Lower leg skin (tissue), 4 donors: ENCODE measurements around the gene TNIK. TPM values are rescaled to one million over a fixed set of nuclear protein-coding genes. Genes with fewer than 3 reads are reported as not detected.

ENCODE experiments used
- DNase-seq, 2 donors: peaks; one replicate each; pipeline ENCODE4 v3.0.0-alpha.2; 2019; ENCODE audit warnings: low spot score in 2 of 2
- H3K4me3 ChIP-seq: fragments of 200-600 bp; sonication (generic); 2 replicates; pipeline ENCODE4 v1.5.1; 2017; ENCODE audit warnings: mild to moderate bottlenecking, low read depth; ENCODE audit not compliant: poor library complexity, severe bottlenecking
- POLR2A ChIP-seq, 2 donors: fragments of 450-650 bp; IDR thresholded peaks; one replicate each; pipeline ENCODE4 v1.6.1; 2016 to 2017; ENCODE audit warnings: antibody characterized with exemption in 2 of 2, mild to moderate bottlenecking in 1 of 2, moderate library complexity in 1 of 2
- WGBS, 2 donors: methylation state at CpG; one replicate each; pipeline ENCODE4 v1.1.5; 2018; 5-methylcytosine and 5-hydroxymethylcytosine counted together
- intact Hi-C: fragments of 100-400 bp; cut with DNase I; formaldehyde crosslinking; loops from one replicate; pipeline ENCODE4 v1.15.0; 2023; ENCODE audit warnings: low total_unique reads
- total RNA-seq, 4 donors: library from RNA; depleted of rRNA; stranded (reverse); fragments of >200 nt; gene quantifications; one replicate each; pipeline ENCODE4 v1.1.0, GENCODE V29; 2016
- TF ChIP-seq, protein P1 (sequence below), 3 donors: fragments of 450-650 bp; IDR thresholded peaks; one replicate each; pipeline ENCODE4 v1.5.1; 2016; ENCODE audit warnings: antibody characterized with exemption in 3 of 3, mild to moderate bottlenecking in 3 of 3, moderate library complexity in 2 of 3

Gene TNIK
- total RNA-seq, 4 donors from 2014 or later, result 0.72 to 4.7 (median 2.4) TPM

DNA sequence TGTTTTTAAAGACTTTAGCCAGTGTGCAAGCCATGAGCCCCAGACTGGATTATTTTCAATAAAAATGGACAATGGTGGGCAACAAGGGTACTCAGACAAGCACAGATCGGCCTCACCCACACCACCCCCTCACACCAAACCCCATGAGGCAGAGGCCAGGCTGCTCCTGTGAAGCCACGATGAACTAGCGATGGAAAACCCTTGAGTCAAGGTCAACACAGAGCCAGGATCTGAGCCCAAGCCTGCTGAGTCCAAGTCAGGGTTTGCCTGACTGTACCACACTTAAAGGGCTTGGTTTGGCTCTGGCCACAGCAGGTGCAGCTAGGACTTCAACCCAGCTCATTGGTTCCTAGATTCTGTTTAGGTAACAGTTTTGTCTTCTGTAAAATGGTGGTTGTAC, 302.2 kb downstream of the TNIK start:
- WGBS, 2 donors, result 92 to 93% methylated on average over 3 of the region's 3 CpGs
- DNase-seq, result no peak
- intact Hi-C loops, result no loop called here
- H3K4me3 ChIP-seq, result no peak overlapping the region
- TF ChIP-seq POLR2A (IDR thresholded peaks at IDR 0.05), result no peak
- TF ChIP-seq, protein P1, sequence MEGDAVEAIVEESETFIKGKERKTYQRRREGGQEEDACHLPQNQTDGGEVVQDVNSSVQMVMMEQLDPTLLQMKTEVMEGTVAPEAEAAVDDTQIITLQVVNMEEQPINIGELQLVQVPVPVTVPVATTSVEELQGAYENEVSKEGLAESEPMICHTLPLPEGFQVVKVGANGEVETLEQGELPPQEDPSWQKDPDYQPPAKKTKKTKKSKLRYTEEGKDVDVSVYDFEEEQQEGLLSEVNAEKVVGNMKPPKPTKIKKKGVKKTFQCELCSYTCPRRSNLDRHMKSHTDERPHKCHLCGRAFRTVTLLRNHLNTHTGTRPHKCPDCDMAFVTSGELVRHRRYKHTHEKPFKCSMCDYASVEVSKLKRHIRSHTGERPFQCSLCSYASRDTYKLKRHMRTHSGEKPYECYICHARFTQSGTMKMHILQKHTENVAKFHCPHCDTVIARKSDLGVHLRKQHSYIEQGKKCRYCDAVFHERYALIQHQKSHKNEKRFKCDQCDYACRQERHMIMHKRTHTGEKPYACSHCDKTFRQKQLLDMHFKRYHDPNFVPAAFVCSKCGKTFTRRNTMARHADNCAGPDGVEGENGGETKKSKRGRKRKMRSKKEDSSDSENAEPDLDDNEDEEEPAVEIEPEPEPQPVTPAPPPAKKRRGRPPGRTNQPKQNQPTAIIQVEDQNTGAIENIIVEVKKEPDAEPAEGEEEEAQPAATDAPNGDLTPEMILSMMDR (IDR thresholded peaks at IDR 0.05), result no peak

DNA sequence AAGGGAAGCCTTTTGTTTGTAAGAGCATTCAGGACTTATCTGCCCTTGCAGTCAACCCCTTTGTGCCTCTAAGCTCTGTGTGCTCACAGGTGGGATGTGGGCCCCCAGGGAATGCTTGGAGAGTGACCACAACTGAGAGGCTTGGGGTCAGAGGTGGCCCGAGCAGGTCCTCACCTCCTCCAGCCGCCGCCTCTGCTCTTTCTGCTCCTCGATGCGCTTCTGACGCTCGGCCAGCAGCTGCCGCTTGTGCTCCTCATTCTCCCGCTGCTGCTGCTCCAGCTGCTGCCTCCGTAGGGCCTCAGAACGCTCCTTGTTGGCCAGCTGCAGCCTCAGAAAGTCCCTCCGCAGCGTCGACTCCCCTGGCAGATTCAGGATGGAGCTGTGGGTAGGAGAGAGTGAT, 302.9 kb downstream of the TNIK start:
- WGBS, 2 donors, result 82 to 86% methylated on average over 12 to 14 of the region's 14 CpGs
- intact Hi-C loops, result no loop called here

DNA sequence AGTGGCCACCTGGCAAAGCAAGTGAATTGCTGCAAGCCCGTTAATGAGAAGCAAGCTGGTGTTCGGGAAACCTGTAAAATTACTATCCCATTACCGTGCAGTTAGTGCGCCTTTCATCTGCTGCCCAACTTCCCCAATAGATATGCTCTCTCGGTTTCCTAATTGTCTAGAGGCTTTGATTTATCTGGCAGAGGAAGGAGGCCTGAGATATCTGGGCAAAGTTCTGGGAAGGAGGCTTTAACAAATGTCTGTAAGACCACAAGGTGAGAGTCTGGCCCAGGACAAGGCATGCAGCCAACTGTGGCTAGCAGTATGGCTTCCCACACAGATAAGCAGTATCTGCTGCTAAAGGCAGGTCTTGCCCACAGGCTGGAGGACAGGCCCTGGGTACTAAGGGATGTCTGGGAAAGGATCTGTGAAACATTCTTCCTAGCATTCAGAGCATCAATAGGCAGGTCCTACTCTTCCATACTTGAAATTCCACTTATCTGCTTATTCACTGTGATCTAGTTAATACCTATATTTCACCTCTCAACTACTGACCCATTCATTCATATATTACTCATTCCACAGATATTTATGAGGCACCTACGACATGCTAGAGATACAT, 303.7 kb downstream of the TNIK start:
- H3K4me3 ChIP-seq, result no peak overlapping the region
- intact Hi-C loops, result no loop called here
- WGBS, 2 donors, result 82 to 85% methylated on average over 6 of the region's 6 CpGs
- DNase-seq, result no peak
- TF ChIP-seq POLR2A (IDR thresholded peaks at IDR 0.05), result no peak
- TF ChIP-seq, protein P1 (IDR thresholded peaks at IDR 0.05), result no peak

More for the DNA sequence above, 302.9 kb downstream of the TNIK start:
- DNase-seq, result no peak
- TF ChIP-seq, protein P1 (IDR thresholded peaks at IDR 0.05), result no peak
- no peak for TF ChIP-seq POLR2A (IDR thresholded peaks at IDR 0.05)
- H3K4me3 ChIP-seq, result no peak overlapping the region

DNA sequence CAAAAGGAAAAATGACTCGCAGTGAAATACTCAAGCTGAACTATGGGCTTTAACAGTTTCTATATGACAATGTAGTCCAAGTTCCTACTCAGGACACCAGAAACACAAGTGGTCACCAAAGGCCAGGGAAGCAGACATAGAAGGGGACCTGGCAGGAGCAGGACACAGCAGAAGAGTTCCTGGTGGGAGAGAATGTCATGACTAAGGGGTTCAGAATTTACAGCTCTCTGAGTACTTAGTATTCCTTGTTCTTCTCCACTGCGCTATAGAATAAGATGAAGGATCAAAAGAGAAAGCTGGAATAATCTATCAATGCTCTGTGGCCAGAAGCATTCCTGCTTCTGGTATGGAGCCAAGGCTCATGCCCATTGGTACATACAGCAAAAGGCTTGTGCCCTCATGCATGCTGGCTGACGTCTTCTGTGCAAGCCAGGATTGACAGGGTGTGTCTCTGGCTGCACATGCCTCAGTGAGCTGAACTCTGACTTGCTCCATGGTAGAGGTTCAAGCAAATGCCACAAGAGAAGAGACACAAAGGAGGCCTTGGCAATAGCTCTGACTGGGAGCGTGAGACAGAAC, 305.0 kb downstream of the TNIK start:
- TF ChIP-seq POLR2A (IDR thresholded peaks at IDR 0.05), result no peak
- TF ChIP-seq, protein P1 (IDR thresholded peaks at IDR 0.05), result no peak
- intact Hi-C loops, result no loop called here
- WGBS, 2 donors, result 58 to 67% methylated on average over 4 of the region's 4 CpGs
- DNase-seq, result no peak
- no peak overlapping the region for H3K4me3 ChIP-seq

DNA sequence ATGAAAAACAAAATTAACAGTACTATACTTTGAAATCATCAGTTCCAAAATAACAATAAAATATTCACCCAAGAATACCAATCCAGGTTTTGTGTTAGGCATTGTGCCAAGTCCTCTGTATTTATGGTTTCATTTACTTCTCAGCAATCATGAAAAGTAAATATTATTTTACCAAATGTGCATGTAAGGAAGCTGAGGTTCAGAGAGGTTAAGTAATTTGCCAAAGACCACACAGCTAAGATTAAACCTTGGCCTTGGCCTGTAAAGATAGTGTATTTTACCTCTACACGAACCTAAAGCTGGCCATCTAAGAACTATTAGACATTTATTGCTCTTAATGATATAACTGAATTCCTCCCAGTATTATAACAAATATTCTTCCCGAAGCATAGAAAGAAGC, 309.3 kb downstream of the TNIK start:
- intact Hi-C loops, result no loop called here
- TF ChIP-seq, protein P1 (IDR thresholded peaks at IDR 0.05), result no peak
- TF ChIP-seq POLR2A (IDR thresholded peaks at IDR 0.05), result no peak
- no peak for DNase-seq
- WGBS, 2 donors, result 85 to 86% methylated on average over 2 of the region's 2 CpGs
- no peak overlapping the region for H3K4me3 ChIP-seq
